GM12873 (cell line): ENCODE measurements around the gene IMMP1L.

Source experiments
- CTCF ChIP-seq: IDR thresholded peaks from 2 replicates; pipeline ENCODE4 v1.5.1; 2012; ENCODE audit warnings: low read depth, mild to moderate bottlenecking, moderate library complexity, low read length, control low read depth; ENCODE audit not compliant: insufficient read depth; ENCODE audit errors: missing control alignments

IMMP1L gene

GRCh38 chr11:31404614-31405013 lies 104.8 kb downstream of the IMMP1L start:
- TF ChIP-seq CTCF: no peak

GRCh38 chr11:31397239-31397834 lies 112.1 kb downstream of the IMMP1L start:
- TF ChIP-seq CTCF: peak; percentile 56

- TF ChIP-seq CTCF: no peak
Measured at GRCh38 chr11:31387379-31387778, 122.0 kb downstream of the IMMP1L start.

- no peak for TF ChIP-seq CTCF
Measured at GRCh38 chr11:31383116-31383515, 126.3 kb downstream of the IMMP1L start.
